Measurements from ENCODE around the gene ANO1.

ANO1 gene

DNA sequence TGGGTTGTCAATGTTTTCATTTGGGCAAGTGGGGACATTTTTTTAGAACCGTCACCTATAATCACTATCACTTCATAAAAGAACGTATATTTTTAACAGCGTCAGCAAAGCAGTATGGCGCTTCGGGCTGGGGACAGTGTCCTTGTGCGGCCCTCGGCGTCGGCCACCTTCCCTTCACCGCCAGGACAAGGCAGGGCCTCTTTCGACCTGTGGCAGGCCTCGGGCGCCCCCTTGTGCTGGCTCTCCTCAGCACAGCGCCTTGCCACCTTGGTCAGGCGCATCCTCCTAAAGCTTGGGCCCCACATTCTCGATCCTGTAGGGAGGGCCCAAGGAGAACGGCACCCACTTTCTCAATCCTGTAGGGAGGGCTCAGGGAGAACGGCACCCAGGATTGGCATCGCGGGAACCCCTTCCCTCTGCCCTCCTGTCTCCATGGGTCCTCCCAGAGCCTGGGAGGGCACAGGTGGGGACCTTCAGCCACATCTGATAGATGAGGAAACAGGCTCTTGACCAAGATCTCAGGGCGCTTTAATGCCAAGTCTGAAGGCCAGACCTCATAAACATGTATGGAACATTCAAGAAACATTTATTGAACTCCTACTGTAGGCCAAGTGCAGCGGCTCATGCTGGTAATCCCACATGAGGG, 113.5 kb downstream of the ANO1 start:
- Histone ChIP-seq H3K27ac (ENCODE audit: low read depth, low read length) (no peak overlapping the region), H2AFZ (ENCODE audit: low read depth, low read length, severe bottlenecking) (no peak overlapping the region), H3K79me2 (ENCODE audit: insufficient read depth, low read length) (no peaks in the 10 kb centered on the region), H3K9me2 (replicated peaks; ENCODE audit: insufficient read depth, low read length) (no peaks in the 10 kb centered on the region), H3K36me3 (ENCODE audit: low read length) (no peaks in the 10 kb centered on the region), H3K4me2 (ENCODE audit: low read depth, low read length, poor library complexity, severe bottlenecking) (no peak overlapping the region), H3K9me3 (ENCODE audit: insufficient read depth, low read length) (no peaks in the 10 kb centered on the region), H3F3A (ENCODE audit: insufficient read depth) (no peaks in the 10 kb centered on the region), H3K4me3 (ENCODE audit: insufficient read depth, low read length, poor library complexity, severe bottlenecking) (no peak overlapping the region), H3K9ac (ENCODE audit: low read length) (no peak overlapping the region), H3K27me3 (ENCODE audit: low read length) (no peaks in the 10 kb centered on the region), H4K20me1 (ENCODE audit: low read depth, low read length) (no peaks in the 10 kb centered on the region)
- no peak for TF ChIP-seq EZH2phosphoT487 (conservative IDR thresholded peaks at IDR 0.05; ENCODE audit: low read length)
- TF ChIP-seq, protein P1, sequence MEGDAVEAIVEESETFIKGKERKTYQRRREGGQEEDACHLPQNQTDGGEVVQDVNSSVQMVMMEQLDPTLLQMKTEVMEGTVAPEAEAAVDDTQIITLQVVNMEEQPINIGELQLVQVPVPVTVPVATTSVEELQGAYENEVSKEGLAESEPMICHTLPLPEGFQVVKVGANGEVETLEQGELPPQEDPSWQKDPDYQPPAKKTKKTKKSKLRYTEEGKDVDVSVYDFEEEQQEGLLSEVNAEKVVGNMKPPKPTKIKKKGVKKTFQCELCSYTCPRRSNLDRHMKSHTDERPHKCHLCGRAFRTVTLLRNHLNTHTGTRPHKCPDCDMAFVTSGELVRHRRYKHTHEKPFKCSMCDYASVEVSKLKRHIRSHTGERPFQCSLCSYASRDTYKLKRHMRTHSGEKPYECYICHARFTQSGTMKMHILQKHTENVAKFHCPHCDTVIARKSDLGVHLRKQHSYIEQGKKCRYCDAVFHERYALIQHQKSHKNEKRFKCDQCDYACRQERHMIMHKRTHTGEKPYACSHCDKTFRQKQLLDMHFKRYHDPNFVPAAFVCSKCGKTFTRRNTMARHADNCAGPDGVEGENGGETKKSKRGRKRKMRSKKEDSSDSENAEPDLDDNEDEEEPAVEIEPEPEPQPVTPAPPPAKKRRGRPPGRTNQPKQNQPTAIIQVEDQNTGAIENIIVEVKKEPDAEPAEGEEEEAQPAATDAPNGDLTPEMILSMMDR (IDR thresholded peaks at IDR 0.05; ENCODE audit: insufficient read depth, low read length, poor library complexity, severe bottlenecking): peak; percentile 41

DNA sequence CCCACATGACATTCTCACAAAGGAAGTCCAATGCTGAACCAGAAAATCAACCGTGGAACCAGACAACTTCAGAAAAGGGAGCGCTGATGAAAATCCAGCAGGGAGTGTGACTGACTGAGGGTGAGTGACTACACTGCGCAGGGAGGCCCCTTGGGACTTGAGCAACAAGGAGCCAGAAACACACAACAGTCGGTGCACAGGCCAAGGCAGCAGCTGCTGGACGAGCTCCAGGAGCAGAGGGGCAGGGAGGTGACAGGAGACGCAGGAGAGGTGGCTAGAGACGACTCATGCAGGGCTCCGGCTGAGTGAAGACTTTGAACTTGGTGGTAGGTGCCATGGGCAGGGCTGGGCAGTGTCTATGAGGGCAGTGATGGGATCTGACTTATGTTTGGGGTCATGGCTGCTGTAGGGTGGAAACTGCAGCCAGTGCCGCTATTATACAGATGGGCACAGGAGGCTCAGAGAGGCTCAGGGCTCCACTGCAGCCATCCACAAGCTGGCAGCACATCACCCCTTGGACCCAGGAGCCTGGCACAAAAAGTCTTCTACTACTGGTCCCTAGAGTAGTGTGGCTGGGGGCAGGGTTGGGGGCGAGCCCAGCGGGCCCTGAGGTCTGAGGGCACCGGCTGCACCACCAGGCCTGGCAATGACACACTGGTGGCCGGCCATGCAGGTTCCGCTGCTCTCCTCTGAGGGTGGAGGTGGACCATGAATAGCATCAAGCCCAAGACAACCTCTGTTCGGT, 114.7 kb downstream of the ANO1 start:
- no peak overlapping the region for H3K9ac ChIP-seq (ENCODE audit: low read length)
- TF ChIP-seq, protein P1 (IDR thresholded peaks at IDR 0.05; ENCODE audit: insufficient read depth, low read length, poor library complexity, severe bottlenecking): no peak
- TF ChIP-seq EZH2phosphoT487 (conservative IDR thresholded peaks at IDR 0.05; ENCODE audit: low read length): no peak
- no peaks in the 10 kb centered on the region for H3K36me3 ChIP-seq (ENCODE audit: low read length)
- no peaks in the 10 kb centered on the region for H3F3A ChIP-seq (ENCODE audit: insufficient read depth)
- no peak overlapping the region for H3K4me3 ChIP-seq (ENCODE audit: insufficient read depth, low read length, poor library complexity, severe bottlenecking)
- H3K9me2 ChIP-seq (replicated peaks; ENCODE audit: insufficient read depth, low read length): no peaks in the 10 kb centered on the region
- no peak overlapping the region for H3K4me2 ChIP-seq (ENCODE audit: low read depth, low read length, poor library complexity, severe bottlenecking)
- no peak overlapping the region for H3K27ac ChIP-seq (ENCODE audit: low read depth, low read length)
- H2AFZ ChIP-seq (ENCODE audit: low read depth, low read length, severe bottlenecking): no peak overlapping the region
- no peaks in the 10 kb centered on the region for H3K79me2 ChIP-seq (ENCODE audit: insufficient read depth, low read length)
- no peaks in the 10 kb centered on the region for H3K9me3 ChIP-seq (ENCODE audit: insufficient read depth, low read length)
- H3K27me3 ChIP-seq (ENCODE audit: low read length): no peaks in the 10 kb centered on the region
- H4K20me1 ChIP-seq (ENCODE audit: low read depth, low read length): no peaks in the 10 kb centered on the region

DNA sequence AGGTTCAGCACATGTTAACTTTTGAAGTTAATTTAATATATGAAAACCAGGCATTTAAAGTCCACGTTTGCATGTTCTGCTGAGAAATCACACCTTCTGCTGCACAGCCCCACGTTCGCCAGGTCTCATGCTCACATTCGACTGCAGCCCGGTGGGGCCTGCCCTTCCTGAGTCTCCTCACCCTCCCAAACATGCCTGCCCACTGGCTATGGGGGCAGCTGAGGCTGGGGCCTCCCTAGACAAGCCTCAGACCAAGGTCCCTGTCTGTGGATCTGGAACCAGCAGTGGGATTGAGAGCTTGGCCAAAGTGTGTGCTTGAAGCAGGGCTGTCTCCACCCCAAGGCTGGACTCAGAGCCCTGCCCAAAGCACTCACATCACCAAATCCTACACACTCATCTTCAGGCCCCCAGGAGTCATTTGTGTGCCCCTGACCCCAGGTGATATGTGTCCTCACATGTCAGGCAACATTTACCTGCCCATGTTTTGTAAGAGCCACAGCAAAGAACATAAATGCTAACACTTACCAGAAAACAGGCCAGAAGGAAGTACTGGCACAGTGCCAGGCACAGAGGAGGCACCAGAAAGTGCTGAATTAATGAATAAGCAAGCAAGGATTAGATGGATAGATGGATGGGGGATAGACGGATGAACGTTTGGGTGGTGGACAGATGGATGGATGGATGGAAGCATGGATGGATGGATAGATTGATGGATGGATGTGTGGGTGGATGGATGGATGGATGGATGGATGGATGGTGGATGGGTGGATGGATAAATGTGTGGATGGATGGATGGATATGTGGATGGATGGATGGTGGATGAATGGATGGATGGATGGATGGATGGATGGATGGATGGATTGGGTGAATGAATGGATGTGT, 115.5 kb downstream of the ANO1 start:
- Histone ChIP-seq H3K79me2 (ENCODE audit: insufficient read depth, low read length) (no peaks in the 10 kb centered on the region), H3F3A (ENCODE audit: insufficient read depth) (no peaks in the 10 kb centered on the region), H3K9me2 (replicated peaks; ENCODE audit: insufficient read depth, low read length) (no peaks in the 10 kb centered on the region), H3K4me3 (ENCODE audit: insufficient read depth, low read length, poor library complexity, severe bottlenecking) (no peak overlapping the region), H3K36me3 (ENCODE audit: low read length) (no peaks in the 10 kb centered on the region), H3K9ac (ENCODE audit: low read length) (no peak overlapping the region), H3K4me2 (ENCODE audit: low read depth, low read length, poor library complexity, severe bottlenecking) (no peak overlapping the region), H3K9me3 (ENCODE audit: insufficient read depth, low read length) (no peaks in the 10 kb centered on the region), H4K20me1 (ENCODE audit: low read depth, low read length) (no peaks in the 10 kb centered on the region), H2AFZ (ENCODE audit: low read depth, low read length, severe bottlenecking) (no peak overlapping the region), H3K27me3 (ENCODE audit: low read length) (no peaks in the 10 kb centered on the region), H3K27ac (ENCODE audit: low read depth, low read length) (no peak overlapping the region)
- no peak for TF ChIP-seq EZH2phosphoT487 (conservative IDR thresholded peaks at IDR 0.05; ENCODE audit: low read length)
- TF ChIP-seq, protein P1 (IDR thresholded peaks at IDR 0.05; ENCODE audit: insufficient read depth, low read length, poor library complexity, severe bottlenecking): no peak

All from SU-DHL-6 (cell line).